Measurements from ENCODE around the gene SYPL1.

GRCh38 chr7:106089647-106090046, 22.5 kb downstream of the SYPL1 start:
- no peak for TF ChIP-seq SP1 (IDR thresholded peaks at IDR 0.05)
- no peak for TF ChIP-seq SUZ12 (IDR thresholded peaks at IDR 0.05)
- TF ChIP-seq ARNT (IDR thresholded peaks at IDR 0.05): no peak
- no peak for TF ChIP-seq CTBP1 (IDR thresholded peaks at IDR 0.05; ENCODE audit: borderline replicate concordance)

Data from HEK293T (cell line).